NCI-H2107 treated with DMSO at 0.1 percent for 48 hours (cell line): Measurements from ENCODE around the gene TRIM38.
A peak's percentile ranks its signal among the peaks of the same experiment; 100 is the strongest.
"Not testable (repeated sequence)": the region's sequence is repeated elsewhere in the genome, so short reads cannot be mapped to it uniquely, and the experiment has no call there.

Experiments
- DNase-seq: peaks from one replicate; lab custom pipeline; 2025; ENCODE audit not compliant: unreplicated experiment; lab: John Stamatoyannopoulos, UW

TRIM38 gene

DNA sequence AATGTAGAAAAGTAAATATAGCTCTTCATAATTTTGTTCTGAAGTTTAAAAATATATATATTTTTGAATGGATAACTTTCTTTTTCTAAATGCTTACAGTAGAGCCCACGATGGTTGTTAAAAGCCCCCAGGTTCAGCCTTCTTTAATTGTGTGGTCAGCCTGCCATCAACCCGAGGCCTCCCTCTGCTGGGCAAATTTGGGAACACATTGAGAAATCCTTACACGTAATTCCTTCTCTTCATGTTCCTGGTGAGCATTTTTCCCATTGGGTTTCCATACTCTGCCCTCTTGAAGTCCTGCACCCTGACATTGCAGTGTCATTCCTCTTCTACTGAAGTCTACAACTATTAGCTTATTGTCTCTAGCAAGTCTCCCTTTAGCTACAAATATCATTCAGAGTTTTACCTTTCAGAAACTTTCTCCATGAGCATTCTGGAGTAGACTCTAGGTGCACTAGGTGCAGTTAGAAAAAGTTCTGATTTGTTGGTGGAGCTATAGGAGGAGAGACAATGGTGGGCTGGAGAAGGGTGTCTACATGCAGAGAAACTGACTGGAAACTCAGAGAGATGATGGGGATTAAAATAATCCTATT lies 40.6 kb downstream of the TRIM38 start:
- DNase-seq: peak; percentile 17

DNA sequence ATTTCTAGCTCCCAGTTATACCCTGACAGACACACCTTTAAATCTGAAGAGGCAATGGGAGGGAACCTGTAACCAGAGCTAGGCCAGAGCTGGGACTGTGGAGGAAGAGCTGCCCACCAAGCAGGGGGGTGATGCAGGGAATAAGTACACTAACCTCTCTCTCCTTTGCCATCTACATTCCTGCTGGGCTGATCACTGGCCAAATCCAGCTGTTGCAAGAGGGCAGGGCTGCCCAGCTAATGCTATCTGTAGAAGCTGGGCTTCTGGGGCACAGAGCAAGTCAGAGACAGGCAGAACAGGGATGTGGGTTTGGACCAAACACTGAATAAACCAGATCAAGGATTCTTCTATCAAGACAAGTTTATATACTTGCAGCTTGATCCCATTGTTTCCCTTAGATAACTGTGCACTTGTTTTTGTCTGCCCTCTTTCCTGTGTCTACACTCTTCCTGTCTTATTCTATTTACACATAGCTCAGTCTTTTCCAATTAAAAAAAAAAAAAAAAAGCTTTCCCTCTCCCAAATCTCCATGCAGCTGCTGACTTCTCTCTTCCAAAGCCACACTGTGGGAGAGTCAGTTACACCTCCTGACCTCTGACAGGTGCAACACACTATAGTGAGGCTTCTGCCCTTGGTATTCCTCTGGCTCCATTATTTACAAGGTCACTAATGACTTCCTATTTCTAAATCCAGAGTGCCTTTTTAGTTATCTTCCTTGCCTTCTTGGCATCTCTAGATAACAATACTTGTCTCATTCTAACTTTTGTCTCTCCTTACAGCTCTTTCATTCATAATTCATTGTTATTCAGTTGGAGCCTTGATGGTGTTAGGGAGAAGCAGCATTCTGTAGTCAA lies 43.7 kb downstream of the TRIM38 start:
- peak; percentile 25 for DNase-seq

DNA sequence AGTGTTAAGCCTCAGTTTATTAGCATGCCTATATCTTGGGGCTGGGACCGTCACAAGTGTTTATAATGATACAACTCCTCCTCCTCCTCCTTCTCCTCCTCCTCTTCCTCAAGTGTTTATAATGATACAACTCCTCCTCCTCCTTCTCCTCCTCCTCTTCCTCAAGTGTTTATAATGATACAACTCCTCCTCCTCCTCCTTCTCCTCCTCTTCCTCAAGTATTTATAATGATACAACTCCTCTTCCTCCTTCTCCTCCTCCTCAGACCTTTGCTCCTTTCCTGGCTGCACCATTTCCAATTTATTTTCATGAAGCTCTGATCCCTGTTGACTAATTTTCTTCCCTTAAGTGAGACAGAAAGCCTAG lies 44.3 kb downstream of the TRIM38 start:
- not testable (repeated sequence) for DNase-seq

DNA sequence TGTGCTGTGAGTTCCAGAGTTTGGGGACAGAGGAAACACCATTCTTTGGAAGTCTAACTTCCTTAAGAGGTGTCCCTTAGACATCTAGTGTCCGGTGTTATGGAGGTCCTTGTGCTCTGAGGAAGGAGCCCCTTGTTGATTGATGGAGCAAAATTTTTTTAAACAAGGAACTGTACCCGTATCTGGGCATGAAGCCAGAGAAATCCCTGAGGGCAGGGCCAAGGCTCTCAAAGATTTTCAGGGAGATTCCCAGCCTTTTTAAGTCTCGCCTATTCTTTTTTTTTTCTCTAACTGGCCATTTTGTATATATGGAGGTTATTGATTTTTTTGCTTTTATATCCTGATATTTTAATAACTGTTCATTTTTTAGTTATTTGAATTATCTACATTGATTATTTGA lies 45.9 kb downstream of the TRIM38 start:
- no peak for DNase-seq

DNA sequence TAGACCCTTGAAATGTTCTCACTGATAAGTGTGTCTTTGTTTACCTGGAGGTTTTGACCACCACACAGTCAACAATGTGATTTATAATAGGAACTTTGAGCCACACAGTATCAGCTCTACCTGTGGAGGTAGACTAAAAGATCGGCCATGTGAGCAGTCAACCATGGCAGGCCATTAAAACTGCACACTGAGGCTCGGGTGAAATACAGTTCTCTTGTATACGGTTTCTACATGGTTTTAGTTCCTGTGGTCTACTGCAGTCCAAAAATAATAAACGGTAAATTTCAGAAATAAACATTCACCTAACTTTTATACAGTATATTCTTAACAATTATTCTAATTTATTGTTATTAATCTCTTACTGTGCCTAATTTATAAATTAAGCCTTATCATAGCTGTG lies 47.2 kb downstream of the TRIM38 start:
- no peak for DNase-seq

DNA sequence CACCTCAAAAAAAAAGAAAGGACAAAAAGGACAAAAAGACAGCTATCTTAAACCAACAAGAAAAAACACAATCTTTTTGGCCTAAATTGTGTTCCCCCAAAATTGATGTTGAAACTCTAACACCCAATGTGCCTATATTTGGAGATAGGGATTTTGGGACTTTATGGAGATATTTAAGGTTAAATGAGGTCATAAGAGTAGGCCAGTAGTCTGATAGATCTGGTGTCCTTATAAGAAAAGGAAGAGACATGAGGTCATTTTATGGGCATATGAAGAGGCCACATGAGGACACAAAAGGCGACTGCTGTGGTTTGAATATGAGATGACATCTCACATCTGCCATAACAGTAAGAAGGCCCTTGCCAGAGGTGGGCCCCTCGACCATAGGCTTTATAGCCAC lies 49.5 kb downstream of the TRIM38 start:
- no peak for DNase-seq

DNA sequence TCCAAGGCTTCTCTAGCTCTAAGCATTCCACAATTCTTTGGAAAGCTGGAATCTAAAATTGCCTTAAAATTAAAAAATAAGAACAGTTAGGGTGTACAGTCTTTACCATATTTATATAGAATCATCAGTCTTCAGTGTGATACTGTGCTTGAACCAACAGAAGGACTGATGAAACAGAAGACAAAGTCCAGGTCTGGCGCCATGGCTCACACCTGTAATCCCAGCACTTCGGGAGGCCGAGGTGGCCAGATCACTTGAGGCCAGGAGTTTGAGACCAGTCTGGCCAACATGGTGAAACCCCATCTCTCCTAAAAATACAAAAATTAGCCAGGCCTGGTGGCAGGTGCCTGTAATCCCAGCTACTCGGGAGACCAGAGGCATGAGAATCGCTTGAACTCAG lies 51.8 kb downstream of the TRIM38 start:
- not testable (repeated sequence) for DNase-seq

DNA sequence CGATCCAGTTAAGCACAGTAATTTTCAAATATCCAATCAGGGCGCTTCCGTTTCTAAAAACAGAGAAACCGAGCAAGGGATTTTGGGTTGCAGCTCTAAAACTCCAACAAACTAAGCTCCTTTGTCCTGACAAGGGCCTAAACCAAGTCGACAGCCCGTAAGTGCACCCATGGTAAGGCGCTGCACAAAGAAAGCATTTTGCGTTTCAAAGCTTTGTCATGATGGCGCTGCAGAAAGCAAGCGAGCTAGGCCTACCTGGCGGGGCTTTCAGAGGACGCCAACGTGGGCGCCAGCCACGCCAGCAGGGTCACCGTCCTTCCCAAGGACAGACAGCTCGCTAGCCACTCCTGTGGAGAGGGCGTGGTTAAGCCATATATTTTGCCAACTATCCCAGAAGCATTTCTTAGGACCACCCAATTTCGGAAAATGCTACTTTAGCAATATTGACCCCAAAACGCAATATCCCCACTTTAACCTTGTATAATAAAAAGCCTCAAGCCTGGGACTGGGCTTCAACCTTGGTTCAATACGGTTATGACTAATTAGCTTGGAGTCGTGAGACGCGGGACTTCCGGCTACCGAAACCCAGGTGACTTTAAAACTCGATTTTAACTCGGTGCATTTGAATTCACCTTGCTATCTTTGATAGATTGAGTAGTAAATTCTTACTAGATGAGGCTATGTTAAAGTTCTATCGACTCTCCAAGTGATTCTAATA lies 53.8 kb downstream of the TRIM38 start:
- DNase-seq: no peak

DNA sequence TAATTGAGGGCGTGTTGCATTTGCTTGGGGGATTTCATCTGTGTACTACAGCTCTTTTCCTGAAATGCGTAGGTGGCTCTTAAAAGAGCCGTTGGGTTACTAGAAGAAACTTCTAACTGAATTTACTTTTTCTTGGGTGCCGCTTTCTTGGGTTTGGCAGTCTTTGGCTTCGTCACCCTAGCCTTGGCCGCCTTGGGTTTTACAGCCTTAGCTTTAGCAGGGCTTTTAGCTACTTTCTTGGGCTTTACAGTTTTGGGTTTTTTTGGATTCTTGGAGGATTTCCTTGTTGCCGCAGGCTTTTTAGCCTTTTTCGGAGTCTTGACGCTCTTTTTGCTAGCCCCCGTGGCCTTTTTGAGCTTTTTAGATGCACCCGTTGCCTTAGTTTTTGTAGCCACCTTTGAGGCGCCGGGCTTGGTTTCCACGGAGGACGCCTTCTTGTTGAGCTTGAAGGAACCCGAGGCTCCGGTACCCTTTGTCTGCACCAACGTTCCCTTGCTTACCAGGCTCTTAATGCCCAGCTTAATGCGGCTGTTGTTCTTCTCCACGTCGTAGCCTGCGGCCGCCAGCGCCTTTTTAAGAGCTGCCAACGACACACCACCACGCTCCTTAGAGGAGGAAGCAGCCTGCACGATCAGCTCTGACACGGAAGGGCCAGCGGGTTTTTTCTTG lies 54.5 kb downstream of the TRIM38 start:
- DNase-seq: no peak

DNA sequence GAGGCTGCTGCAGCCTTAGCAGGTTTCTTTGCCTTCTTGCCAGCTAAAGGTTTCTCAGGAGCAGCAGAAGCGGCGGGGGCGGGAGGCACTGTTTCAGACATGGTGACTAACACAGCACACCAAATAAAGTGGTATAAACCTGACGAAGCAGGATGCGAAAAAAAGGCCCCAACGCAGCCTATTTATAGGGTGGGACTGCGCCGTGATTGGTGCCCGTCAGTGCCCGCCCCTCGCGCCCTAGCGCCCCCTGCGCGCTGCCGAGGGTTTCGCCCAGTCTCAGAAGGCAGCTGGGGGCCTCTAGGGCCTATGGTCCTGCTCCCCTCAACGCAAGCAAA lies 55.0 kb downstream of the TRIM38 start:
- DNase-seq: no peak

DNA sequence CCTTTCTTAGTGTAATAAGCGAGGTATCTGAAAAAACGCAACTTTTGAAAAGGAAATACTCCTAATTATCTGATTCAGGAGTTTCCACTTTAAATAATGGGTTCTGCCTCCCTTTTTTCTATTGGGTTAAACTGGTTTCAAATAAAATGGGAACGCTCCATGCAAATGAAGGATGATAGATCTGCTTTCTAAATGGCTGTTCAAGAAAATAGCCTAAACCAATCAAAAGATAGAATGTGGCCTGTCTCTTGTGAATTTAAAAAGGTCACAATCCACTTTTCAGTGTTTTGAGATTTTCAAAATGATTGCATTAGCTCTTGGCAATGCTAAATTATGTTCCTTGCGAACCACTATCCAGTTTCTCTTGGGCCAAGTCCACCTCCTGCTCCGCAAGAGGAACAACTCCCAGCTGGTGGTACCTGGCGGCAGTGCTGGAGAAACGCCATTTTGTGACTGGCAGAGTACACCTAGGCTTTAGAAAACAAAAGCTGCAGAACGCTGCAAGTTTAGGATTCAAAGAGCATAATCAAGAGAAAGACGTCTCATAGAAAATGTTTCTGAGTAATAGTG lies 56.7 kb downstream of the TRIM38 start:
- DNase-seq: no peak

DNA sequence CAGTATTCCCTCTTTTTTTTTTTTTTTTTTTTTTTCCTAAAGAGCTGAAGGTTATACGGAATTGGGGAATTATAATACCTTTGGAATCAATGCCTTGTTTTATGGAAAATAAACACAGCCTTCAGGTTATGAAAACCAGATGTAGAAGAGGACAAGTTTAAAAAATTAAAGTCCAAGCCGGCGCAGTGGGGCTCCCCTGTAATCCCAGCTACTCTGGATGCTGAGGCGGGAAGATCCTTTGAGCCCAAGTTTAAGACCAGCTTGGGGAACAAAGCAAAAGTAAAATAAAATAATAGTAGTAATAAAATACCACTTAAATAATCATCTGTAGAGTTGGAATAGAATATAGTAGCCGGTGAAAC lies 57.3 kb downstream of the TRIM38 start:
- no peak for DNase-seq

DNA sequence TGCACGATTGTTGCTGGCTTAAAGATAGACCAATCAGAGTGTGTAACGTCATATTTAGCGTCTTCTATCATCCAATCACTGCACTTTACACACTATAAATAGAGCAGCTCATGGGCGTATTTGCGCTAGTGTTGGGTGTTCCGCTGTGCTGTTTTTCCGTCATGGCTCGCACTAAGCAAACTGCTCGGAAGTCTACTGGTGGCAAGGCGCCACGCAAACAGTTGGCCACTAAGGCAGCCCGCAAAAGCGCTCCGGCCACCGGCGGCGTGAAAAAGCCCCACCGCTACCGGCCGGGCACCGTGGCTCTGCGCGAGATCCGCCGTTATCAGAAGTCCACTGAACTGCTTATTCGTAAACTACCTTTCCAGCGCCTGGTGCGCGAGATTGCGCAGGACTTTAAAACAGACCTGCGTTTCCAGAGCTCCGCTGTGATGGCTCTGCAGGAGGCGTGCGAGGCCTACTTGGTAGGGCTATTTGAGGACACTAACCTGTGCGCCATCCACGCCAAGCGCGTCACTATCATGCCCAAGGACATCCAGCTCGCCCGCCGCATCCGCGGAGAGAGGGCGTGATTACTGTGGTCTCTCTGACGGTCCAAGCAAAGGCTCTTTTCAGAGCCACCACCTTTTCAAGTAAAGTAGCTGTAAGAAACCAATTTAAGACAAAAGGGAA lies 57.9 kb downstream of the TRIM38 start:
- DNase-seq: peak; percentile 75

DNA sequence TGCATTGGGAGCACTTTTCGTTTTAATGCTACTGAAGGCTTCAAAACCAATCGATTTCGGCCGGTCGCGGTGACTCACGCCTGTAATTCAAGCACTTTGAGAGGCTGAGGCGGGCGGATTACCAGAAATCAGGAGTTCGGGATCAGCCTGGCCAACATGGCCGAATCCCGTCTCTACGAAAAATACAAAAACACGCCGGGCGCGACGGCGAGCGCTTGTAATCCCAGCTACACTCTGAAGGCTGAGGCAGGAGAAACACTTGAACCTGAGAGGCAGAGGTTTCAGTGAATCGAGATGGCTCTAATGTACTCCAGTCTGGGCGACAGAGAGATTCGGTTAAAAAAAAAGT lies 58.4 kb downstream of the TRIM38 start:
- no peak for DNase-seq

DNA sequence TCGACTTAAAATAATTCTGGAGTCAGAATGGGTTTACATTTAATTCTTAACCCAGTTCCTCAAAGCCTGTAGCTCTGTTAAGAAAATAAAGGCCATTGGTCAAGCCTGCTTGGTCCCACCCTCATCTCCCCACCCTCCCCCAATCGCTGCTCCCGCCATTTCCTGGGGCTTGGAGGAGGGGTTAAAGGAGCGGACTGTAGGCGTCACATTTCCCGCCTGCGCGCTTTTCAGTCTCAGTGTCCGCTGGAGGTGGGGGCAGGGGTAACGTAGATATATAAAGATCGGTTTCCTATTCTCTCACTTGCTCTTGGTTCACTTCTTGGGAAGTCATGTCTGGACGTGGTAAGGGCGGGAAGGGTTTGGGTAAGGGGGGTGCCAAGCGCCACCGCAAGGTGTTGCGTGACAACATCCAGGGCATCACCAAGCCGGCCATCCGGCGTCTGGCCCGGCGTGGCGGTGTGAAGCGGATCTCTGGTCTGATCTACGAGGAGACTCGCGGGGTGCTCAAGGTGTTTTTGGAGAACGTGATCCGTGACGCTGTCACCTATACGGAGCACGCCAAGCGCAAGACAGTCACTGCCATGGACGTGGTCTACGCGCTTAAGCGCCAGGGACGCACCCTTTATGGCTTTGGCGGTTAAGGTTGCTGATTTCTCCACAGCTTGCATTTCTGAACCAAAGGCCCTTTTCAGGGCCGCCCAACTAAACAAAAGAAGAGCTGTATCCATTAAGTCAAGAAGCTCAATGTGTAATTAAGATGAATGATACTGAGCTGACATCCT lies 58.9 kb downstream of the TRIM38 start:
- DNase-seq: peak; percentile 89

DNA sequence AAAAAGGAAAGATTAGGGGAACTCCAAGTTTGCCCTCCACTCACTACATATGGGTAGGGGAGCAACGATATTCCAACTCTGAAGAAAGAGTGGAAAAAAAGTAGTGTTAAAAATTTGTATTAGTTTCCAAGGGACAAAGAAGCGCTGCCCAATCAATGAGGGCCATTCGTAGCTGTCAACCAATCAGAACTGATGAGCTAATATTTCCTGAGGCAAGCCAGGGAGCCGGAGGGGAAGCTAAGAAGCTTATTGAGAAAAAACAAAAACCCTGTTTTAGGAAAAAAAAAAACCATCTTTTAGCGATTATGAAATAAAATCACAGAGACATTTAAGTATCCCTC lies 59.5 kb downstream of the TRIM38 start:
- DNase-seq: peak; percentile 44

DNA sequence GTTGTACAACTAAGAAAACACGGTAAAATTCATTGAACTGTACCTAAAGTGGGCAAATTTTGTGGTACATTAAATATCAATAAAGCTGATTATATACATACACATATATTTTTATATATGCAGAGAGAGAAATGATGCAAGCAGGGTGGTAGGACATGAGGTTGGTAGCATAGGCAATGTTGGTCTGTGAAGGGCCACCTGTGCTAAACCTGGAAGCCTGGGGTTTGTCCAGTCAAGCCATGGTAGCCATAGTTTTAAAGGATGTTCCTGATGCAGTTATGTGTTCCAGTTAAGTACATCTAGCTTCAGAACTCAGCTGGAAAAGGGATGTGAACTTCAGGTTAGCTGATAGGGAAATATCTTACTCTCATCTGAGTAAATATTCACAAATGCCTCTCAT lies 60.1 kb downstream of the TRIM38 start:
- DNase-seq: no peak

DNA sequence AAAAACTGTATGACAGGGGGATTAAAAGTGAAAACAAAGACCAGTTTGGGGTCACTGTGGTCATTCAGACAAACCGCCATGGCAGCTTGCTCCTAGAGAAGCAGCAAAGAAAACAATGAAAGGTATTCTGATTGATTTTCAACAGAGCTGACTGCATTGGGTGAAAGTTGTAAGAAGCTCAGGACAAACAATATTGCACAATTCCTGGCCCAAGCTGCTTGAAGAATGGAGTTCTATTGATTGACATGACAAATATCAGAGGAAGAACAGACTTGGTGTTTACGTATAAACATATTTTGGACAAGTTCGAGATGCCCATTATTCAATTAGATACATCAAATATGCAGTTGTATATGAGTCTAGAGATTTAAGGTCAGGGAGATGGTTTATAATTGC lies 62.0 kb downstream of the TRIM38 start:
- no peak for DNase-seq

DNA sequence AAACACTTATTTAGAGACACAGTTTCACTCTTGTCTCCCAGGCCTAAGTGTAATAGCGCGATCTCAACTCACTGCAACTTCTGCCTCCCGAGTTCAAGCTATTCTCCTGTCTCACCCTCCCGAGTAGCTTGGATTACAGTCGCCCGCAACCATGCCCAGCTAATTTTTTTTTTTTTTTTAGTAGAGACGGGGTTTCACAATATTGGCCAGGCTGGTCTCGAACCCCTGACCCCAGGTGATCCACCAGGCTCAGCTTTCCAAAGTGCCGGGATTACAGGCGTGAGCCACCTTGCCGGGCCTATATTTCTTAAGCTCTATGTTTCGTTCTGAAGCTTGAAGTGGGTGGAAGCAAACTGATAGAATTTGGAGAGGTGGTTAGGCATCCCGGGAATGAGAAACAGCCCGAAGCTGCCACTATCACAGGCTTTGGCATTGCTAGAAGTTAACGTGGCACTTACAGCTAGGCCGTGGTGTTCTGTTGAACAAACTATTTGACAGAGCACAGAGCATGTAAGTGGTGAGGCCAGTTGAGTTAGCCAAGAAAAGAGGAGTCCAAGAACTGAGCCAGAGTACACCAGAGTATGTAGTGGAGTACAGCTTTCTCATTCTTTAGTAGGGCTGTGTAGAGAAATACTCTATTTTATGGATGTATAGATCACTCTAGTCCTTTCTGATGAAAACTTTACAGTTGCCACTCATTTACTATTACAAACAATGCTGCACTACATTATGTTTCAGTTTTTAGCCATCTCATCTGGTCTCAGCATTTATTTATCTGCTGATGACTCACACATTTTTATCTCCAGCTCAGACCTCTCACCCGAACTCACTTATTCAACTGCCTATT lies 62.7 kb downstream of the TRIM38 start:
- no peak for DNase-seq
